GM23248 (cell line): ENCODE results near the gene ARHGEF28.

Experiments
- EZH2 ChIP-seq: fragments of 200-600 bp; sonication (generic); IDR thresholded peaks from 2 replicates; pipeline ENCODE4 v1.6.1; 2018; ENCODE audit warnings: antibody characterized with exemption, mild to moderate bottlenecking; ENCODE audit not compliant: insufficient read depth, poor library complexity, severe bottlenecking
- EZH2phosphoT487 ChIP-seq: fragments of 200-600 bp; sonication (generic); IDR thresholded peaks from 2 replicates; pipeline ENCODE4 v1.6.1; 2018; ENCODE audit warnings: antibody characterized with exemption, moderate library complexity, mild to moderate bottlenecking, low read depth; ENCODE audit not compliant: insufficient read depth

GRCh38 chr5:73985145-73985544 is 359.1 kb downstream of the ARHGEF28 start:
- no peak for TF ChIP-seq EZH2
- TF ChIP-seq EZH2phosphoT487 = no peak
